ENCODE measurements around the gene TPCN1.

DNA sequence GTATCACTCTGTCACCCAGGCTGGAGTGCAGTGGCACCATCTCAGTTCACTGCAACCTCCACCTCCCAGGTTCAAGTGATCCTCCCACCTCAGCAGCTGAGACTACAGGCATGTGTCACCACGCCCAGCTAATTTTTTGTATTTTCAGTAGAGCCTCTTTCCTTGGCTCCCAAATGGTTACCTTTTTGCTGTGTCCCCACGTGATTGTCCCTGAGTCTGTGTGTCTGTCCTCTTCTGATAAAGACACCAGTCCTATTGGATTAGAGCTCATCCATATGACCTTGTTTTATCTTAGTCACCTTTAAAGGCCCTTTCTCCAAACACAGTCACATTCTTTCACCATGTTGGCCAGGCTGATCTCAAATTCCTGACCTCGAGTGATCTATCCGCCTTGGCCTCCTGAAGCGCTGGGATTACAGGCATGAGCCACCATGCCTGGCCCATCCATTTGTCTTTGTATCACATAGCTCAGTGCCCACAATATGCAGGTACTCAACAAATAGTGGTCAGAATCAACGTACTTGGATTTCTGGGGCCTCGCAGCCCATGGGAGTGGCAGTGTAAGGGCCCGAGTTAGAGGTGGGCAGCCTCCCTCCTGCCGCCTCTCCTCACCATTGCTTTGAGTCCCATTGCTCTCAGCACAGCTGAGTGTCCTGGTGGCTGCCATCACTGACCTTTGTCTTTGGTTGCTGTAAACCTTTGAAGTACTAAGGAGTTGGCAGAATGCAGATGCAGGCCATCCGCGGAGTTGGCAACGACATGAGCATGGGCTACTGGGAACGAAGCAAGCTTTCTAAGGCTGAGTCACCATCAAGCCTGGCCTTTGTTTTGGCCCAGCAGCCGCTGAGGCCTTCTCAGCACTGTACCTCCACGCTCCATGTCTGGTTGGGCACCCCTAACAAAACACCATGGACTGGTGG is 9.3 kb downstream of the TPCN1 start:
- TF ChIP-seq POLR2A (IDR thresholded peaks at IDR 0.05) = no peak
- TF ChIP-seq, protein P1, sequence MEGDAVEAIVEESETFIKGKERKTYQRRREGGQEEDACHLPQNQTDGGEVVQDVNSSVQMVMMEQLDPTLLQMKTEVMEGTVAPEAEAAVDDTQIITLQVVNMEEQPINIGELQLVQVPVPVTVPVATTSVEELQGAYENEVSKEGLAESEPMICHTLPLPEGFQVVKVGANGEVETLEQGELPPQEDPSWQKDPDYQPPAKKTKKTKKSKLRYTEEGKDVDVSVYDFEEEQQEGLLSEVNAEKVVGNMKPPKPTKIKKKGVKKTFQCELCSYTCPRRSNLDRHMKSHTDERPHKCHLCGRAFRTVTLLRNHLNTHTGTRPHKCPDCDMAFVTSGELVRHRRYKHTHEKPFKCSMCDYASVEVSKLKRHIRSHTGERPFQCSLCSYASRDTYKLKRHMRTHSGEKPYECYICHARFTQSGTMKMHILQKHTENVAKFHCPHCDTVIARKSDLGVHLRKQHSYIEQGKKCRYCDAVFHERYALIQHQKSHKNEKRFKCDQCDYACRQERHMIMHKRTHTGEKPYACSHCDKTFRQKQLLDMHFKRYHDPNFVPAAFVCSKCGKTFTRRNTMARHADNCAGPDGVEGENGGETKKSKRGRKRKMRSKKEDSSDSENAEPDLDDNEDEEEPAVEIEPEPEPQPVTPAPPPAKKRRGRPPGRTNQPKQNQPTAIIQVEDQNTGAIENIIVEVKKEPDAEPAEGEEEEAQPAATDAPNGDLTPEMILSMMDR (IDR thresholded peaks at IDR 0.05) = no peak
